SK-N-SH treated with all-trans-retinoic acid at 6 μM for 48 hours (cell line): ENCODE measurements around the gene DCXR.

Experiments used
- ATAC-seq: fragments of 200-7000 bp; cut with Tn5 transposase; 3 replicates; pipeline ENCODE4 v1.9.1; 2020; ENCODE audit warnings: mild to moderate bottlenecking, moderate library complexity
- ARNTL ChIP-seq: fragments of 450-650 bp; formaldehyde crosslinking; IDR thresholded peaks from 2 replicates; pipeline ENCODE4 v1.5.0; 2020; ENCODE audit warnings: low read depth, mild to moderate bottlenecking, moderate library complexity, borderline replicate concordance
- CREB5 ChIP-seq: fragments of 250-450 bp; sonication (Bioruptor Pico); IDR thresholded peaks from 2 replicates; pipeline ENCODE4 v1.5.1; 2020; ENCODE audit warnings: low read depth, mild to moderate bottlenecking, moderate library complexity
- CSDC2 ChIP-seq: fragments of 250-450 bp; sonication (Bioruptor Pico); IDR thresholded peaks from 2 replicates; pipeline ENCODE4 v1.5.0; 2020; ENCODE audit warnings: mild to moderate bottlenecking, moderate library complexity
- CSRNP3 ChIP-seq: fragments of 250-450 bp; sonication (Bioruptor Pico); IDR thresholded peaks from 2 replicates; pipeline ENCODE4 v1.5.1; 2021; ENCODE audit warnings: mild to moderate bottlenecking, moderate library complexity
- GLIS3 ChIP-seq: fragments of 250-450 bp; sonication (Bioruptor Pico); IDR thresholded peaks from 2 replicates; pipeline ENCODE4 v1.5.0; 2020; ENCODE audit warnings: mild to moderate bottlenecking, moderate library complexity
- ISL1 ChIP-seq: fragments of 250-450 bp; sonication (Bioruptor Pico); IDR thresholded peaks from 2 replicates; pipeline ENCODE4 v2.1.2; 2022; ENCODE audit warnings: mild to moderate bottlenecking, moderate library complexity
- OSR1 ChIP-seq: fragments of 250-450 bp; sonication (Bioruptor Pico); IDR thresholded peaks from 2 replicates; pipeline ENCODE4 v1.8.0; 2022; ENCODE audit warnings: moderate library complexity, mild to moderate bottlenecking, inconsistent platforms
- PATZ1 ChIP-seq: fragments of 250-450 bp; sonication (Bioruptor Pico); IDR thresholded peaks from 2 replicates; pipeline ENCODE4 v1.8.0; 2020; ENCODE audit warnings: mild to moderate bottlenecking, moderate library complexity, borderline replicate concordance
- POU6F1 ChIP-seq: fragments of 250-450 bp; sonication (Bioruptor Pico); IDR thresholded peaks from 2 replicates; pipeline ENCODE4 v1.8.0; 2021; ENCODE audit warnings: low read depth, mild to moderate bottlenecking, moderate library complexity, borderline replicate concordance
- PPARA ChIP-seq: fragments of 250-450 bp; sonication (Bioruptor Pico); IDR thresholded peaks from 2 replicates; pipeline ENCODE4 v1.5.0; 2020; ENCODE audit warnings: mild to moderate bottlenecking, borderline replicate concordance
- RARB ChIP-seq: fragments of 250-450 bp; sonication (Bioruptor Pico); IDR thresholded peaks from 2 replicates; pipeline ENCODE4 v1.8.0; 2021; ENCODE audit warnings: mild to moderate bottlenecking, moderate library complexity
- SNAI2 ChIP-seq: fragments of 250-450 bp; sonication (Bioruptor Pico); IDR thresholded peaks from 2 replicates; pipeline ENCODE4 v1.5.0; 2020; ENCODE audit warnings: mild to moderate bottlenecking, moderate library complexity
- TCF4 ChIP-seq: fragments of 250-450 bp; sonication (Bioruptor Pico); IDR thresholded peaks from 2 replicates; pipeline ENCODE4 v1.8.0; 2021; ENCODE audit warnings: mild to moderate bottlenecking, moderate library complexity, borderline replicate concordance
- TOX ChIP-seq: fragments of 250-450 bp; sonication (Bioruptor Pico); IDR thresholded peaks from 2 replicates; pipeline ENCODE4 v1.8.0; 2021; ENCODE audit warnings: mild to moderate bottlenecking, moderate library complexity, borderline replicate concordance
- TSHZ2 ChIP-seq: fragments of 250-450 bp; sonication (Bioruptor Pico); IDR thresholded peaks from 2 replicates; pipeline ENCODE4 v1.5.0; 2020; ENCODE audit warnings: mild to moderate bottlenecking, moderate library complexity
- ZFP3 ChIP-seq: fragments of 250-450 bp; sonication (Bioruptor Pico); IDR thresholded peaks from 2 replicates; pipeline ENCODE4 v1.5.0; 2020; ENCODE audit warnings: mild to moderate bottlenecking, moderate library complexity
- ZNF565 ChIP-seq: fragments of 450-650 bp; formaldehyde crosslinking; conservative IDR thresholded peaks from 2 replicates; pipeline ENCODE4 v1.5.0; 2020; ENCODE audit warnings: low read depth, mild to moderate bottlenecking, moderate library complexity
- ZNF70 ChIP-seq: fragments of 450-650 bp; formaldehyde crosslinking; IDR thresholded peaks from 2 replicates; pipeline ENCODE4 v1.5.0; 2020; ENCODE audit warnings: mild to moderate bottlenecking, moderate library complexity
- ZNF8 ChIP-seq: fragments of 450-650 bp; formaldehyde crosslinking; IDR thresholded peaks from 2 replicates; pipeline ENCODE4 v1.5.0; 2020; ENCODE audit warnings: mild to moderate bottlenecking, moderate library complexity

DCXR gene

GRCh38 chr17:81992306-81993102 is 45.0 kb downstream of the DCXR start:
- no peak for ATAC-seq
- TF ChIP-seq SNAI2 (CRISPR knock-in tag) (no peak), TSHZ2 (CRISPR knock-in tag) (no peak), ISL1 (CRISPR knock-in tag) (no peak), POU6F1 (no peak)

- TF ChIP-seq ISL1 (CRISPR knock-in tag) (no peak), ZFP3 (CRISPR knock-in tag) (0 out of 2 replicates have a peak, but pooled peaks have one; percentile 24), TOX (CRISPR knock-in tag) (no peak)
- TF ChIP-seq, all 23 proteins: peak for 1
- ATAC-seq = peak; percentile 43
These were observed 45.7 kb downstream of the DCXR start for GRCh38 chr17:81991684-81992305.

GRCh38 chr17:81990836-81991683 is 46.4 kb downstream of the DCXR start:
- no peak for TF ChIP-seq RARB
- TF ChIP-seq TOX (CRISPR knock-in tag) = no peak
- TF ChIP-seq ARNTL (CRISPR knock-in tag) = no peak
- TF ChIP-seq ZNF8 (CRISPR knock-in tag) = no peak
- no peak for TF ChIP-seq TCF4 (CRISPR knock-in tag)
- no peak for TF ChIP-seq SNAI2 (CRISPR knock-in tag)
- no peak for TF ChIP-seq CREB5
- no peak for TF ChIP-seq PATZ1 (CRISPR knock-in tag)
- TF ChIP-seq ZNF70 (CRISPR knock-in tag) = no peak
- no peak for TF ChIP-seq OSR1
- no peak for TF ChIP-seq PPARA (CRISPR knock-in tag)
- TF ChIP-seq ZNF565 (CRISPR knock-in tag) = no peak
- no peak for TF ChIP-seq GLIS3 (CRISPR knock-in tag)
- no peak for TF ChIP-seq ISL1 (CRISPR knock-in tag)
- ATAC-seq = no peak; the same call in 1 of the 3 replicates

- ATAC-seq = no peak
- TF ChIP-seq ZNF565 (CRISPR knock-in tag) (no peak), TCF4 (CRISPR knock-in tag) (no peak), CSDC2 (CRISPR knock-in tag) (no peak), SNAI2 (CRISPR knock-in tag) (no peak), RARB (no peak), POU6F1 (no peak), OSR1 (no peak), CSRNP3 (CRISPR knock-in tag) (no peak), CREB5 (no peak)
These were observed 50.2 kb downstream of the DCXR start for GRCh38 chr17:81987161-81987770.
